OCI-LY7 (cell line): ENCODE data around the gene HEXA. TPM values are rescaled to one million over a fixed set of nuclear protein-coding genes. Genes with fewer than 3 reads are reported as not detected.

Experiments
- total RNA-seq, 2 experiments: library from RNA; depleted of rRNA in 1 of 2; stranded (reverse); fragments of >200 nt in 1 of 2; shearing (Covaris generic) in 1 of 2; gene quantifications; 2 replicates each; pipeline ENCODE4 v1.2.3, GENCODE V29; 2014 to 2022

The HEXA gene
- total RNA-seq, 2 experiments from 2014 or later: 51.3 to 82.6 TPM

Other genes with a start within 250 kb of the HEXA start
- gene GRAMD2A, start 178.2 kb downstream of the HEXA start, total RNA-seq (2014; rRNA removed; shearing (Covaris generic)): not detected in 2 replicates
- gene GRAMD2A, start 178.2 kb downstream of the HEXA start, total RNA-seq (2022): not detected in 2 replicates
- gene PKM, start 144.8 kb downstream of the HEXA start, total RNA-seq (2014; rRNA removed; shearing (Covaris generic)): 861 and 917 TPM in 2 replicates
- 791 and 1,131 TPM in 2 replicates for gene PKM, start 144.8 kb downstream of the HEXA start, total RNA-seq (2022)
- gene PARP6, start 103.5 kb downstream of the HEXA start, total RNA-seq (2014; rRNA removed; shearing (Covaris generic)): 53.6 and 58.3 TPM in 2 replicates
- gene PARP6, start 103.5 kb downstream of the HEXA start, total RNA-seq (2022): 73.3 and 85.4 TPM in 2 replicates
- 0.62 and 0.79 TPM in 2 replicates for gene CELF6, start 55.9 kb downstream of the HEXA start, total RNA-seq (2014; rRNA removed; shearing (Covaris generic))
- gene CELF6, start 55.9 kb downstream of the HEXA start, total RNA-seq (2022): 0.78 TPM in 1 of 2 replicates, not detected in the other
- gene TMEM202, start 22.3 kb upstream of the HEXA start, total RNA-seq (2014; rRNA removed; shearing (Covaris generic)): 1.1 TPM in 1 of 2 replicates, not detected in the other
- gene TMEM202, start 22.3 kb upstream of the HEXA start, total RNA-seq (2022): not detected in 2 replicates
- 33.0 and 37.1 TPM in 2 replicates for gene ARIH1, start 98.3 kb upstream of the HEXA start, total RNA-seq (2014; rRNA removed; shearing (Covaris generic))
- gene ARIH1, start 98.3 kb upstream of the HEXA start, total RNA-seq (2022): 142 and 153 TPM in 2 replicates